ENCODE measurements around the gene GJB2.

GRCh38 chr13:20192158-20192835 is 441 bp downstream of the GJB2 start:
- TF ChIP-seq POLR2AphosphoS5 (IDR thresholded peaks at IDR 0.05) (no peak), CTCF (IDR thresholded peaks at IDR 0.05) (no peak)

Measured in gastroesophageal sphincter (tissue), 3 donors.